DND-41 (cell line): ENCODE data around the gene NDRG3.
"Not testable (repeated sequence)": the region's sequence is repeated elsewhere in the genome, so short reads cannot be mapped to it uniquely, and the experiment has no call there.

ENCODE experiments used
- EZH2 ChIP-seq: IDR thresholded peaks from 3 replicates; pipeline ENCODE4 v1.6.1; 2012; ENCODE audit warnings: borderline replicate concordance, low read depth, mild to moderate bottlenecking, moderate library complexity, low read length, inconsistent platforms; ENCODE audit not compliant: severe bottlenecking
- TF ChIP-seq, protein P1 (sequence below): IDR thresholded peaks from 2 replicates; pipeline ENCODE4 v1.5.1; 2012; ENCODE audit warnings: borderline replicate concordance, low read length, moderate library complexity, mild to moderate bottlenecking; ENCODE audit not compliant: poor library complexity, severe bottlenecking; ENCODE audit errors: extremely low read depth

DNA sequence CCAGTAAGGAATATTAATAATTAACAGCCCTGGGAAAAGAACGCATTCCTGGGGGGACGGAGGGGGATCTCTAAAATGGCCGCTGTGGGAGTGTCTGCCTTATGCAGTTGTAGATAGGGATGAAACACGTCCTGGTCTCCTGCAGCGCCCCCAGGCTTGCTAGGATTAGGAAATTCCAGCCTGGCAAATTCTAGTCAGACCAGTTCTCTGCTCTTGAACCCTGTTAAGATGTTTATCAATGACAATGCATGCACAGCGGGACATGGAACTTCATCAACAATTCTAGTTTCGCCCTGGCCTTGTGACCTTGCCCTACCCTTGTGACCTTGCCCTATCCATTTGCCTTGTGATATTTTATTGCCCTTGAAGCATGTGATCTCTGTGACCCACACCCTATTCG, 50.4 kb downstream of the NDRG3 start:
- TF ChIP-seq, protein P1, sequence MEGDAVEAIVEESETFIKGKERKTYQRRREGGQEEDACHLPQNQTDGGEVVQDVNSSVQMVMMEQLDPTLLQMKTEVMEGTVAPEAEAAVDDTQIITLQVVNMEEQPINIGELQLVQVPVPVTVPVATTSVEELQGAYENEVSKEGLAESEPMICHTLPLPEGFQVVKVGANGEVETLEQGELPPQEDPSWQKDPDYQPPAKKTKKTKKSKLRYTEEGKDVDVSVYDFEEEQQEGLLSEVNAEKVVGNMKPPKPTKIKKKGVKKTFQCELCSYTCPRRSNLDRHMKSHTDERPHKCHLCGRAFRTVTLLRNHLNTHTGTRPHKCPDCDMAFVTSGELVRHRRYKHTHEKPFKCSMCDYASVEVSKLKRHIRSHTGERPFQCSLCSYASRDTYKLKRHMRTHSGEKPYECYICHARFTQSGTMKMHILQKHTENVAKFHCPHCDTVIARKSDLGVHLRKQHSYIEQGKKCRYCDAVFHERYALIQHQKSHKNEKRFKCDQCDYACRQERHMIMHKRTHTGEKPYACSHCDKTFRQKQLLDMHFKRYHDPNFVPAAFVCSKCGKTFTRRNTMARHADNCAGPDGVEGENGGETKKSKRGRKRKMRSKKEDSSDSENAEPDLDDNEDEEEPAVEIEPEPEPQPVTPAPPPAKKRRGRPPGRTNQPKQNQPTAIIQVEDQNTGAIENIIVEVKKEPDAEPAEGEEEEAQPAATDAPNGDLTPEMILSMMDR: not testable (repeated sequence)
- TF ChIP-seq EZH2: not testable (repeated sequence)
